GM06990 (cell line): ENCODE measurements around the gene LONP2.
A peak's percentile ranks its signal among the peaks of the same experiment; 100 is the strongest.
"Not testable (repeated sequence)": the region's sequence is repeated elsewhere in the genome, so short reads cannot be mapped to it uniquely, and the experiment has no call there.

Experiments used
- DNase-seq: peaks from one replicate; pipeline ENCODE4 v3.0.0-alpha.2; 2011; ENCODE audit not compliant: insufficient read length; ENCODE audit errors: extremely low read depth
- H3K27me3 ChIP-seq: replicated peaks from 2 replicates; pipeline ENCODE4 v1.6.0; 2011; ENCODE audit warnings: low read length; ENCODE audit not compliant: control insufficient read depth, insufficient read depth
- H3K36me3 ChIP-seq: 2 replicates; pipeline ENCODE4 v1.5.1; 2011; ENCODE audit warnings: low read length; ENCODE audit not compliant: control insufficient read depth, insufficient read depth
- H3K4me3 ChIP-seq: replicated peaks from 2 replicates; pipeline ENCODE4 v1.5.1; 2011; ENCODE audit warnings: low read depth, mild to moderate bottlenecking, control low read depth, low read length
- TF ChIP-seq, protein P1 (sequence below): IDR thresholded peaks from 2 replicates; pipeline ENCODE4 v1.5.1; 2011; ENCODE audit warnings: low read length, control low read depth, mild to moderate bottlenecking, inconsistent platforms; ENCODE audit not compliant: insufficient read depth, poor library complexity, severe bottlenecking

LONP2 gene

DNA sequence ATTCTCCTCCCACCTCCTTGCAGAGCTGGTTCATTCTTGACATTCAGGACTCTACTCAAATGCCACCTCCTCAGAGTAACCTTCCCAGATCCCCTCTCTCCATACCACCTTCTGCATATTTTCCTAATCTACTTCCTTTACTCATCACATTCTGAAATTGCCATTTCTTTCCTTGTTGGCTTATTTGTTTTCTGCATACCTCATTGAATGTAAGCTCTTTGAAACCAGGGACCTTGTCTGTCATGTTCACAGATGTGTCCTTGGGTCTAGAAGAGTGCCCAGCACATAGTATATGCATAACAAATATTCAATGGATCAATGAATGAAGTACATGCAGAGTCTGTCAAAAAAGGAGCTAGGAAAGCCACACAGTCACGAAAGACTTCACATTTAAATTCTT lies 7.8 kb upstream of the LONP2 start:
- Histone ChIP-seq H3K36me3 (no peaks in the 10 kb centered on the region), H3K27me3 (no peaks in the 10 kb centered on the region), H3K4me3 (no peak overlapping the region)
- TF ChIP-seq, protein P1, sequence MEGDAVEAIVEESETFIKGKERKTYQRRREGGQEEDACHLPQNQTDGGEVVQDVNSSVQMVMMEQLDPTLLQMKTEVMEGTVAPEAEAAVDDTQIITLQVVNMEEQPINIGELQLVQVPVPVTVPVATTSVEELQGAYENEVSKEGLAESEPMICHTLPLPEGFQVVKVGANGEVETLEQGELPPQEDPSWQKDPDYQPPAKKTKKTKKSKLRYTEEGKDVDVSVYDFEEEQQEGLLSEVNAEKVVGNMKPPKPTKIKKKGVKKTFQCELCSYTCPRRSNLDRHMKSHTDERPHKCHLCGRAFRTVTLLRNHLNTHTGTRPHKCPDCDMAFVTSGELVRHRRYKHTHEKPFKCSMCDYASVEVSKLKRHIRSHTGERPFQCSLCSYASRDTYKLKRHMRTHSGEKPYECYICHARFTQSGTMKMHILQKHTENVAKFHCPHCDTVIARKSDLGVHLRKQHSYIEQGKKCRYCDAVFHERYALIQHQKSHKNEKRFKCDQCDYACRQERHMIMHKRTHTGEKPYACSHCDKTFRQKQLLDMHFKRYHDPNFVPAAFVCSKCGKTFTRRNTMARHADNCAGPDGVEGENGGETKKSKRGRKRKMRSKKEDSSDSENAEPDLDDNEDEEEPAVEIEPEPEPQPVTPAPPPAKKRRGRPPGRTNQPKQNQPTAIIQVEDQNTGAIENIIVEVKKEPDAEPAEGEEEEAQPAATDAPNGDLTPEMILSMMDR, result no peak
- DNase-seq, result no peak

DNA sequence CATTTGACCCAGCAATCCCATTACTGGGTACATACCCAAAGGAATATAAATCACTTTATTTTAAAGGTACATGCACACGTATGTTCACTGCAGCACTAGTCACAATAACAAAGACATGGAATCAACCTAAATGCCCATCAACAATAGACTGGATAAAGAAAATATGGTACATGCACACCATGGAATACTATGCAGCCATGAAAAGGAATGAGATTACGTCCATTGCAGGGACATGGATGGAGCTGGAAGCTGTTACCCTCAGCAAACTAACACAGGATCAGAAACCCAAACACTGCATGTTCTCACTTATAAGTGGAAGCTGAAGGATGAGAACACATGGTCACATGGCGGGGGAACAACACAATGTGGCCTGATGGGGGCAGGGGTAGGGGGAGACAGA lies 4.0 kb upstream of the LONP2 start:
- H3K36me3 ChIP-seq, DNase-seq, H3K27me3 ChIP-seq, H3K4me3 ChIP-seq: not testable (repeated sequence)

DNA sequence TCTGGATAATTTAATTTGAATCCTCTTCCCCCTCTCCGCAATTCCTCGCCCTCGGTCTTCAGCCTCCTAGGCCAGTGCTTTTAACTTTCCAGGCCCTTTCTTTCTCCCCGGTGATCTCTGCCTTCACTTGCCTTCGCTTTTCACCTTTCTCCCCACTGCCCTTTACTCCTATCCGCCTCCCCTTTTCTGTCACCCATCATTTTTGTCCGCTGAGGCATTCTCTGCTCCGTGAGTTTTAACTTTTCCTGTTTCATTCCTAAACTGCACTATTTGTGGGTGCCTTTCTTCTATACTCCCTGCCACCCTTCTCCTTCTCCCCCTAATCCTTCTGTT lies 729 bp downstream of the LONP2 start:
- peak overlapping the region; percentile 99 for H3K4me3 ChIP-seq
- no peaks in the 10 kb centered on the region for H3K36me3 ChIP-seq
- TF ChIP-seq, protein P1, result no peak
- no peak for DNase-seq
- H3K27me3 ChIP-seq, result no peaks in the 10 kb centered on the region

DNA sequence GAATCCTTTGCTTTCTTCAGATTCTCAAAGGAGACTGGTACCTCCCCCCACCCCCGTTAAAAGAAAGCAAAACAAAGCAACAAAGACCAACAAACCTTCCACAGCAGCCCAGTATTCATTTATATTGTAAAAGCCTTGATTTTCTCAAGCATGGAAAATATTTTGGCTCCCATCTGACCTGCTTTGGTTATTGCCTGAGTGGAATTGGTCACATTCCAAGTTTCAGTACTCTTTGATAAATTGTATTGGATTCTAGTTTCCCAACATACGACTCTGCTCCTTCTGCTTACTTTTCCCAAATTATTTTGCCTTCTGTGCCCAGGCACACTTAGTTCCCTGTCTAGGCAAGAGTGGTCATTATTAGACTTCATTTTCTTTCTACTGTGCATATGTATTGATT lies 2.0 kb downstream of the LONP2 start:
- H3K36me3 ChIP-seq, result no peaks in the 10 kb centered on the region
- H3K4me3 ChIP-seq, result no peak overlapping the region
- H3K27me3 ChIP-seq, result no peaks in the 10 kb centered on the region
- TF ChIP-seq, protein P1, result no peak
- no peak for DNase-seq

DNA sequence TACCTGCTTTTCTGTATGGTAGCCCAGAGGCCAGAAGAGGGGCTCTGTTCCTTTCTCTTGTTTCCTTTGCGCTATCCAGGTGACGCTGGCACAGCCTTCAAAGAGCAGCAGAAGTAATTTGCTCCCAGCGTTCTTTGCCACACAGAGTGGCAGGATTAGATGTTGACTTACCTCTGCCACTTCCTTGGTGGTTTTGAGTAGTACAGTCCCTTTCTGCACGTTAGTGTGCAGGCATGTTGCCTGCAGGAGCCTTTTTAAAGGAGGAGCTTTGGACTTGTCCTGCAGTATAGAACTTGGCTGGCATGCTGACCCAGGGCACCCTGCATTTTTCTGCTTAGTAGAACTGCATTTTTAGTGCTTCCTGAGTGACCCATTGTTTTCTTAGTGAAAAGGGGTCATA lies 3.2 kb downstream of the LONP2 start, which contains the start of gene ABCC11:
Gene ABCC11 (minus strand): TSS at position 229 of the 400 bp plus-strand sequence. CDS start 15,618 bp downstream, outside the sequence.
- no peak within 1 kb of the TSS for H3K4me3 ChIP-seq
- no peaks in the 10 kb centered on the region for H3K36me3 ChIP-seq
- TF ChIP-seq, protein P1, result no peak
- no peaks in the 10 kb centered on the region for H3K27me3 ChIP-seq
- DNase-seq, result no peak

DNA sequence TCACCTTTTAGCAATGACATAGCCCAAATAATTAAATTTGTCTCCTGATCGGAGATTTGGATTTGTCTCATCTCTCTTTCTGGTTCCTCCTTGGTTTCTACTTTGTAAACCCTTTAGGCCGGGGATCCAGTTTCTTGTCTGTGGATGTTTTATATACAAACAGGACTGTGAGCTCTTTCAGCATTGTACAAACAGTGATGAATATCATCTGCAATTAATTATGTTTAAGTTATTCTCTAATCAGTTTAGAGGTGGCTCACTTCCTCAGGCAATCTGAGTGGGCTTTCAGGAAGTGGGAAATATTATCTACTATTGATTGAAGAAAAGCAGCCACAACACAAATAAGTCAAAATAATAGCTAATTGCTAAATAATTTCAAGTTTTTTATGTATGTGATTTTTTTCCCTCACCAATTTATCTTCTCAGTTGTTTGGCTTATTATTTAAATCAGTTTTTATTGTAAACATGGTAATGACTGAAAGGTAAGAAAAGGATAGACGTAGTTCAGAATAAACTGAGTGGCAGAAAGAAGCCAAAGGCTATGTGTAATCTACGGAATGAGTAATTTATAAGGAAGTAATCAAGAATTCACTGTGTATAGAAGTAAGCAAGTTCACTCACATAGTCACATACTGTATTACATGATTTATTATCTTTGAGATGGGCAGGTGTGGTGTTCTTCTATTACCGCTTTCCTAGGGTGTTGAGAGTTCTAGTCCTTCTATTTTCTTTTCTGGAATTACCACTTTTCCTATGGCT lies 6.6 kb downstream of the LONP2 start:
- Histone ChIP-seq H3K27me3 (no peaks in the 10 kb centered on the region), H3K4me3 (no peak overlapping the region), H3K36me3 (no peaks in the 10 kb centered on the region; the same call in none of the 2 replicates)
- no peak for DNase-seq
- TF ChIP-seq, protein P1, result no peak
